Activated T-helper 9 cell treated with anti-CD3 and anti-CD28 coated beads, Interleukin-2, amount 50 U/mL, for 16 hours (primary cell): Measurements from ENCODE around the gene IL36B.
A peak's percentile ranks its signal among the peaks of the same experiment; 100 is the strongest.

Source experiments
- DNase-seq: peaks from one replicate; pipeline ENCODE4 v3.0.0-alpha.2; 2020; ENCODE audit warnings: low read depth

Gene IL36B

DNA sequence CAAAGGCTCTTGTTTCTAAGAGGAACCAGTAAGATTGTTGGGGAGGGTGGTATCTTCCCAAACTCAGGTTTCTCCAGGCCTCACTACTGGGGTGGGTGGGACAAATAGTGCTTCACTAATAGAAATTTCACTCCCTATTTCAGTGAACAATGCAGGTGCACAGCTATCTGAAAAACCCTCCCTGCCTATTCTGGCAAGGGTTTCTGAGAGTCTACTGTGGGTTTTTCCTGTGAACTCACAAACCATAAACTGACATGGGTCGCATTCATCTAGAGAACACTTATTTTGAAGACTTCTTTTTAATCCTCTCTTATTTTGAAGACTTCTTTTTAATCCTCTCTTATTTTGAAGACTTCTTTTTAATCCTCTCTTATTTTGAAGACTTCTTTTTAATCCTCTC is 43.0 kb downstream of the IL36B start:
- no peak for DNase-seq

DNA sequence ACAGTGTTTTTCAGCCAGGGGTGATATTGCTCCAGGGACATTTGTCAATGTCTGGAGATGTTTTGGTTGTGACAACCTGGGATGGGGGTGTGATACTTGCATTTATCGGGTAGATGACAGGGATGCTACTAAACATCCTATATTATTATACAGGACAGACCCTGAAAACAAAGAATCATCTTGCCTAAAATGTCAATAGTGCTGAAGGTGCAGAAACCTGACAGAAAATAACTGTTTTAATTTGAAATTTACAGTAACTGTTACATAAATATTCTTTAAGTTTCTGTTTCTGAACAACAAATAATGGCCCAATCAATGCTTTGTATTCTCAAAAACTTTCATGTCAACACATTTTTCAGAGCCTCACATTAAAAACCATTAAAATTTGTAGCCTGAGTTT is 45.4 kb downstream of the IL36B start:
- no peak for DNase-seq

DNA sequence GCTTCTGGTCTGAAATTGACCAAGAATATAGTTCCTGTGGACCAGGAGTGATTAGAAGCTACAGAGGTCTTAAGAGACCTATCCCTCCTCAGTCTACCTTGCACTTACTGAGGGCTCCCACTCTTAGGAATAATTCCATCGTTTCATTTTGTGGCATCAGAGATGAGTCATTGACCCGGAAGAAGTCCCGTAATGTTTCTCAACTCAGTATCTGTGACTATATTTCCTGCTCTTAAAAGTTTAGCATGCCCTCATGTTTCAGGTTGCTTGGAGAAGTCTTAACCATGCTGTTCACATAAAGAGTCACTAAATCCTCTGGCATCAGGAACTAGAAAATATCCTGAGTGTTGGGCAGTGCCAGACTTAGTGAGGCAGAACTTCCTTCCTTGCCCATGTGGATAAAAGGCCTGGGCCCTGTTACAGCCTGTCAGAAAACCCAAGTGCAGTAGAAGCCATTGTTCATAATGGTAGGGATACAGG is 47.6 kb downstream of the IL36B start, which contains the start of gene IL36A:
IL36A (plus strand) TSS at position 430 of the 480 bp plus-strand sequence. CDS start 413 bp downstream, outside the sequence.
- no peak for DNase-seq

DNA sequence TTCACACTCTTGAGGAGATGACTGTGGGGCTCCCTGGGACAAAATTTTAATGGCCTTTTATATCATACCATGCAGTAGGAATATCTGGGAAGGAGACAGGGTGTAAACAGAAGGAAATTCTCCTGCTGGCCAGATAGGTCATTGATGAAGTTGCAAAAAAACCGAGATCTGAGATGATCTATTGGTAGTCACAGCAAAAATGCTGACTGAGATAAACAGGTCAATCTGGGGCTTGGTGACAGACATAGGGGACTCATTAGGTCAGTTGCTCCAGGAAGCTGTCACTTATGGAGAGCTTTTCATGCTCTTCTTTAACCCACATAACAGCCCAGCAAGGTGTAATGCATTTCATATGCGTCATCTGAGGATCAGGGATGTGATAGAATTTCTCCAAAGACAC is 50.0 kb downstream of the IL36B start:
- DNase-seq = no peak

DNA sequence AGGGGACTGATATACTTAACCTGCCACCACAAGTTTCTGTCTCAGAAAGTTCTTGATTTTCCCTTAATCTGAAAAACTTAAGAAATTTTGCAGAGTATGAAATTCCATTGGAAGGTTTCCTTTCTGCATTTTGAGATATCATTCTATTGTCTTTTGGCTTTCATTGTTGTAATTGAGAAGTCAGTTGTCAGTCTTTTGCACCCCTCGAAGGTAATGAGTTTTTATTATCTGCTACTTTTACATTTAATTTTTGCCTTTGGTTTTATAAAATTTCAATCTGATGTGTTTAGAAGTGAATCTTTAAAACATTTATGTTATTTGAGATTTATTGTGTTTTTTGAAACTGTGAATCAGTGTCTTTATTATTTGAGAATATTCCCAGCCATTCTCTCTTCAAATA is 52.2 kb downstream of the IL36B start:
- no peak for DNase-seq

DNA sequence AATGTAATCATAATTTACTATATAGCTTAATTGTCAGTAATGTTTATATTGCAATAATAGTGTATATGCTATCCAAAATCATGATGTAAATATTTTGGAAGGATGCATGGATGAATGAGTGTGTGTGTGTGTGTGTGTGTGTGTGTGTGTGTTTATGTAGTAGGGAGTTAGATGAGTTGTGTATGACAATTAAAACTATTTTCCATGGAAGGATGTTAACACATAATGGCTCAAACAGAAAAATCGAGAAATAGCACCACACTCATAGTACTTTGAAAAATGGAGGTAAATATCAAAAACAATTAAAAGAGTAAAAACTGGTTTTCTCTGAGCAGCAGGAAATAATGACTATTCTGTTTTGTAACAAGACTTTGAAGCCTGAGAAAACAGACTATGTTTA is 55.5 kb downstream of the IL36B start:
- no peak for DNase-seq

DNA sequence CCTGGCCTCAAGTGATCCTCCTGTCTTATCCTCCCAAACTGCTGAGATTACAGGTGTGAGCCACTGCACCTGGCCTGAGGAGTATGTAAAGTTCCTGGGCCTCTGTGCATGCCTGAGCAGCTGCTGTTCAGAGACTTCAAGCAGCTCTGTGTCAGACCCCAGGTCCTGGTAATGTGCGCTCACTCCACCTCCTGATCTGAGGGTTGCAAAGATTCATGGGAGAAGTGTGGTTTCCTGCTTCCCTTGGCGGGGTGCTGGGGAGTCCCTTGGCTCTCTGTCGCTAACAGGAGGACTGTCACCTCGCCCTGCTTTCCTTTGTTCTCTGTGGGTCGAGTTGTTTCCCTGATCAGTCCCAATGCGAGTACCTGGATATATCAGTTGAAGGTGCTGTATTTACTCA is 56.0 kb downstream of the IL36B start:
- peak; percentile 34 for DNase-seq

DNA sequence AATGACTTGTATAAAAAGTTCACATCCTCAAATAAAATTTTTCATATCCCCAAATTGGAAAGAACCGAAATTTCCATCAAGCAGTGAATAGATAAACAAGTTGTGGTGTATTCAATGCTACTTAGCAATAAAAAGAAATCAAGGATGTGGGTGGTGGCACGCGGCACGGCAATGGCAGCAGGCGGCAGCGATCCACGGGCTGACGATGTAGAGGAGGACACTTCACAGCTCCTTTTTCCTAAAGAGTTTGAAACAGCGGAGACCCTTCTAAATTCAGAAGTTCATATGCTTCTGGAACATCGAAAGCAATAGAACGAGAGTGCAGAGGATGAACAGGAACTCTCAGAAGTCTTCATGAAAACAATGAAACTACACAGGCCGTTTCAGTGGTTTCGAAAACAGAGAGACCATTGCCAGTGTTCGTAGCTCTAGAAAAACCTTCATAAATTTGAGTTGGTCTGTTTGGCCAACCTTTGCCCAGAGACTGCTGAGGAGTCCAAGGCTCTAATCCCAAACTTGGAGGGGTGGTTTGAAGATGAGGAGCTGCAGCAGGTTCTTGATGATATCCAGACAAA is 57.2 kb downstream of the IL36B start:
- DNase-seq = no peak

GRCh38 chr2:112994648-112995047 is 58.0 kb downstream of the IL36B start:
- DNase-seq = no peak

DNA sequence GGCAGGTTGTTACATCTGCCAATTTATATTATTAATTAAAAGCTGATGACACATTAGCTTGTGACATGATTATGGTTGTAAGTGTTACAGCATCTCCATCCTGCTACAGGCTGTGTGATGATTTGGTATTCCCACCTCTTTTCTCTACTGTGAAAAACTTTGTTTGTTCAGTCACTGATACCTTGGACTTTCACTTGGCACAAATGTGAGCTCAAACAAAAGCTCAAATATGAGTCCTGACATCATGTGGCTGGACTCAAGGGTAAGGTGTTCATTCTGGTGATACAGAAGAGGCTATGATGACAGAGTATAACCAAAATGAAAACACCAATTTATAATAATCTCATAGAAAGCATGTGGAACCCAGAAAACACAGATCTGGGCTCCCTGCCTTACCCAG is 58.8 kb downstream of the IL36B start:
- DNase-seq = no peak

GRCh38 chr2:112989611-112990010 is 63.1 kb downstream of the IL36B start:
- DNase-seq = no peak

- no peak for DNase-seq
These were observed 67.6 kb downstream of the IL36B start for GRCh38 chr2:112985090-112985489.

GRCh38 chr2:112980537-112980936 is 72.1 kb downstream of the IL36B start:
- no peak for DNase-seq

DNA sequence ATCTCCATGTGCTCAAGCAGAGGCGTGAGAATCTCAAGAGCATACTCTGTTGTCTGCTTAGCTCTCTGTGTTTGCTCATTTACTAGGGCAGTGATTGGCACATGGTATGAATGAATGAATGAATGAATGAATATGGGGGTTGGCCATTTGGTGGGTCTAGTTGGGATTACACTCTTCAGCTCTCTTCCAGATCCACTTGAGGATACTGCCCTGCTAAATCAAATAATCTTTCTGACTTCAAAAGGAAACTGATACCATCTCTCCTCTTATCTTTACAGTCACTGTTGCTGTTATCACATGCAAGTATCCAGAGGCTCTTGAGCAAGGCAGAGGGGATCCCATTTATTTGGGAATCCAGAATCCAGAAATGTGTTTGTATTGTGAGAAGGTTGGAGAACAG is 72.9 kb downstream of the IL36B start:
- no peak for DNase-seq

DNA sequence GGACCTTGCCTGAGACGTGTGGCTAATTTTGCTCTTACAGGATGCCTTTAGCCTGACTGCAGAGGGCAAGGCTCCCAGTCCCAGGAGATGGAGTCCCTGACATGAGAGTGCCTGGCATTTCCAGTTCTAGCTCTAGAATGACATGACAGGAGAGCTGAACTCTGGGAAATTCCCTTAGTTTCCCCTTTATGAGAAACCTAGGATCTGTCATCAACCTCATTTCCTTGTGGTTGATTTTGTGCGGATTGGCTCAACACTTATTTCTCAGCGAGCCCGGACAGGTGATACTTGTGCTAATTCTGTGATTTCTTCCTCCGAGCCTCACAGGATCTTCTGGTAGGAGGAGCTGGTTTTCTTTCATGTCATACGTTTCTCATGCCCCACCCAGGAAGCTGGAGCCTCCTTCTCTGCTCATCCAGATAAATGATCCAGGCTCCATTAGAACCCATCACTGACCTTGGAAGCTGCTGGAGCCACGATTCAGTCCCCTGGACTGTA is 75.1 kb downstream of the IL36B start, which contains the start of gene IL36G:
IL36G (plus strand) TSS at position 448 of the 498 bp plus-strand sequence. CDS start 633 bp downstream, outside the sequence.
- no peak for DNase-seq
